ENCODE measurements around the gene AICDA.

Gene AICDA

DNA sequence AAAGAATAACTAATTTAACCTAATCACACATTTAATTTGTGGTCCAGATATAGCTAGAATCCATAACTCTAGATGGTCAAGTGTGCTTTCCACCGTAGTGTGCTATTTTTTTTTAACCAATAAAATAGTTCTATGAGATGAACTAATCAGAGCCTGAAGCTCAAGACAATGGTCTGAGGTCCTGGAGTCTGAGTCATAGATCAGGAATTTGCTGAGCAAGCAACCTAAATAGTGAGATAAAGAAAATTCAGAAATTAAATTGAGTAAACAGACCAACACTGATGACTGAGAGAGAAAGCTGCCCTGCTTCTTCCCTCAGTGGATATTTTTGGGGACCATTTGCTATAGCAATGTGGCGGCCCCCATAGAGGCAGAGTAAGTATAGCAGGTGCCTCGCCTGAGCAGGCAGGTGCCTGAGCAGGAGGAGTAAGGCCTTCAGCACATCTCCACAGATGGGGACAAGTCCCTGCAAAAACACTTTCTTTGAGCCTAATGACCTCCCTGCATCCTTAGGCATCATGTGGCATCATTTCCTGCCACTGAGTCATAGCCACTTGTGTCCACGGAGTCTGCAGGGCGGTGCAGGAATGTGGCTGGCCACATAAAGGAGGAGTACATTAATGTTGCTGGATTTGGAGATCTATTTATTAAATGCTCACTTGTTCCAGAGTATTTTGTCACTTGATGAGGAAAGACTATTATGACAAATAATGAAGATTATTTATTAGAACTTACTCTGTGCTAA lies 58.0 kb downstream of the AICDA start:
- DNase-seq: no peak

DNA sequence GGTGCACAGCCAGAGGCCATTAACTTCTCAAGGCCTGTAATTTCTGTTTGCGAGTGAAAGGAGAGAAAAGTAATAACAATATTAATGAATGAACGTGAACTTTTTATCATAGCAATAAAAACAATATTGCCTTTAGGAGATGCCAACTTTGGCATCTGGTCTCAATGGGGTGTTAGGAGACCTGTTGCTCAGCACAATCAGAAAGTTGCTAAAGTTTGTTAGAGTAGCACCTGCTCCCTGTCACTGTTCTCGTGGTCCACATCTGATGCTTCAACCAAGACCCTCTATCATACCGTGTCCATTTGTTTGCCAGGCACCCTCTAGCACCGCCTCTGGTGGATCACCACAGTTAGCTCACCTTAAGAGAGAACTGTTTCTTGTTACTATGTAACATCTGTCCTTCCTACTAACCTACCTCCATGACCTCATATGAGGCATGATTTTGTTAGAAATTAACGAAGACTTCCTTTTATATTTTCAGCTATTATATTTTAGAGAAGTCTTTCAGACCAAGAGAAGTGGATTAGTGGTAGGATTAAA lies 59.5 kb downstream of the AICDA start:
- no peak for DNase-seq

Measured in activated effector memory CD4-positive, alpha-beta T cell treated with Interleukin-2 at 50 U/mL for 16 hours (primary cell).